Measurements from ENCODE around the gene CBL. TPM values are rescaled to one million over a fixed set of nuclear protein-coding genes. Genes with fewer than 3 reads are reported as not detected.

The CBL gene
- total RNA-seq, 2 experiments from 2014 or later, result 19.2 to 59.1 TPM

DNA sequence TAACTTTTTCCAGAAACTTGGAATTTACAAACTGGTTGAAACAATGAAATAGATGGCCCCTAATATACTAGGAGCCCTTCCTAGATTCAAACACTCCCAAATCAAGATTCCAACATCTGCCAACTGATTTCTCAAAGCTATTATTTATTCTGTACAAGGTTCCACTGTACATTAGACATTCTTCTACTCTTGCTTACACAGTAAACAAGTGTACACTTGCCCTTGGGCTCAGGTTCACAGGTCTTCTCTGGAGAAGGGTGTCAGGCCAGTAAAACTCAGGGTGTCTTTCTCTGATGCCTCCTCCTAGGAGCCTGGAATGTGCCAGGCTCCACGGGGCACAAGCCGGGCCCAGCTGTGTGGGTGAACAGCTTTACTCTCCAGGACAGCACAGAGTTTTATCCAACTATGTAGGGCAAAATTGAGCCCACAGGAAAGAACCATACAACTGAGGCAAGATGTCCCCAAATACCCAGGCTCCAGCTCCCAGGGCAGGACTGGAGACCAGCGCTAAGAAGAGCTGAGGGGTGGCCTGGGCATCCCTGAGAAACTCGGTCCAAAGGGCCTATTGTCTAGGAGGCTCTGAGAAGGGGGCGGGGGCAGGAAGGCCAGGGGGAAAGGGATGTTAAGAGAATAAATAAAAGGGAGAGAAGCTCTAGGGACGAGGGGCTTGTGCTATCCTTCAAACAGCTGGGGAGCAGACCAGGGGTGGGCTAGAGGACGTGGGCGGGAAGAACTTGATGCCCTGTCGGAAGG is 149.1 kb downstream of the CBL start:
- TF ChIP-seq, protein P1, sequence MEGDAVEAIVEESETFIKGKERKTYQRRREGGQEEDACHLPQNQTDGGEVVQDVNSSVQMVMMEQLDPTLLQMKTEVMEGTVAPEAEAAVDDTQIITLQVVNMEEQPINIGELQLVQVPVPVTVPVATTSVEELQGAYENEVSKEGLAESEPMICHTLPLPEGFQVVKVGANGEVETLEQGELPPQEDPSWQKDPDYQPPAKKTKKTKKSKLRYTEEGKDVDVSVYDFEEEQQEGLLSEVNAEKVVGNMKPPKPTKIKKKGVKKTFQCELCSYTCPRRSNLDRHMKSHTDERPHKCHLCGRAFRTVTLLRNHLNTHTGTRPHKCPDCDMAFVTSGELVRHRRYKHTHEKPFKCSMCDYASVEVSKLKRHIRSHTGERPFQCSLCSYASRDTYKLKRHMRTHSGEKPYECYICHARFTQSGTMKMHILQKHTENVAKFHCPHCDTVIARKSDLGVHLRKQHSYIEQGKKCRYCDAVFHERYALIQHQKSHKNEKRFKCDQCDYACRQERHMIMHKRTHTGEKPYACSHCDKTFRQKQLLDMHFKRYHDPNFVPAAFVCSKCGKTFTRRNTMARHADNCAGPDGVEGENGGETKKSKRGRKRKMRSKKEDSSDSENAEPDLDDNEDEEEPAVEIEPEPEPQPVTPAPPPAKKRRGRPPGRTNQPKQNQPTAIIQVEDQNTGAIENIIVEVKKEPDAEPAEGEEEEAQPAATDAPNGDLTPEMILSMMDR (conservative IDR thresholded peaks at IDR 0.05; ENCODE audit: low read length), result no peak
- TF ChIP-seq EZH2phosphoT487 (IDR thresholded peaks at IDR 0.05; ENCODE audit: borderline replicate concordance, low read depth, low read length), result no peak
- no peak for DNase-seq (ENCODE audit: low spot score)
- H3K9me2 ChIP-seq (ENCODE audit: insufficient read depth, low read length), result no peaks in the 10 kb centered on the region
- H3K4me2 ChIP-seq (ENCODE audit: low read length), result no peak overlapping the region
- H3K27ac ChIP-seq (ENCODE audit: low read depth, low read length, poor library complexity, severe bottlenecking), result no peak overlapping the region
- H3K79me2 ChIP-seq (ENCODE audit: insufficient read depth, low read depth, low read length), result no peaks in the 10 kb centered on the region
- H4K20me1 ChIP-seq (ENCODE audit: insufficient read depth, low read length), result no peaks in the 10 kb centered on the region
- H3K4me3 ChIP-seq (ENCODE audit: low read depth, low read length, poor library complexity, severe bottlenecking), result no peak overlapping the region
- H3K9me3 ChIP-seq (ENCODE audit: low read length), result no peaks in the 10 kb centered on the region
- intact Hi-C loops (cut with micrococcal nuclease; ENCODE audit: unreplicated experiment), result no loop called here
- H3K4me1 ChIP-seq (ENCODE audit: insufficient read depth, low read length, poor library complexity, severe bottlenecking), result peaks cover 40% of the 10 kb centered on the region
- BruUV-seq (replicated peaks), result no TSS peak
- no peak overlapping the region for H2AFZ ChIP-seq (ENCODE audit: low read length)
- CTCF ChIA-PET (ENCODE audit: unreplicated experiment), result interaction anchor here (1.1 to 1.3 kb wide), 2 partner anchors 14 to 28 kb away, joined by 3 to 4 read pairs; no protein-coding TSS in a partner anchor
- POLR2A ChIA-PET, result interaction anchor here (0.6 to 1.1 kb wide), 2 partner anchors 9 to 111 kb away, joined by 4 to 5 read pairs; no protein-coding TSS in a partner anchor
- peaks cover 52% of the 10 kb centered on the region for H3K36me3 ChIP-seq (ENCODE audit: insufficient read depth, low read length)

DNA sequence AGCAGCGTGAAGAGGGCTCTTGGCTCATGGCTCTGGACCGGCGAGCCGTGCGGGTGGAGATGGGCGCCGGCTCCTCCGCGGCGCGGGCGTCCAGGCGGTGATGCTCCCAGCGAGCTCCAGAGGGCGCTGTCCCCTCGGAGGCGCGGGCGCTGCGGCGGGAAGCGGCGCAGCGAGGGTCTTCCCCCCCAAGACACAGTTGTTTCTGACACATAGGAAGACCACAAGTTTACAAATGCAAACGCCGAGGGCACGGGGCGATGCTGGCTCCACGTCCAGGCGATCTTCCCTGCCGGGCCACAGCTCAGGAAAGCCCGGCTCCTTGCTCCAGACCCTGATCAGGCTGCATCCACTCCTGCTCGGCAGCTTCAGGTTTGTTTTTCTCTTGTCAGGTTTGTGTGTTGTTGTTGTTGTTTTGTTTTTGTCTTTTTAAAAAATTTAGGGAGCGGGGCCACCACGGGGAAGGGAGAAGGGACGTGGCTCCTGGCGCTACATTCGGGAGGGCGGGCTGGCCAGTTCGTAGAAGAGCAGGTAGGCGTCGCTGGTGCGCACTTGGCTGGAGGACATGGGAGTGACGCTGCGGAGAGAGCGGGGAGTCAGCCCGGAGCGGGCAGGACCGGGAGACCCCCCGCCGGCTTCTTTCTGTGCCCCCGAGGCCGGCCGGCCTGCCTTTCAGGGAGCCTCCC is 150.4 kb downstream of the CBL start:
- no peaks in the 10 kb centered on the region for H3K9me3 ChIP-seq (ENCODE audit: low read length)
- H3K27ac ChIP-seq (ENCODE audit: low read depth, low read length, poor library complexity, severe bottlenecking), result peak overlapping the region; percentile 16
- BruUV-seq (replicated peaks), result TSS peak; percentile 60
- DNase-seq (ENCODE audit: low spot score), result peak; percentile 66
- intact Hi-C loops (cut with micrococcal nuclease; ENCODE audit: unreplicated experiment), result loop anchor here (1.0 kb wide), 2 partner anchors 18 to 118 kb away; no protein-coding TSS in a partner anchor
- ChIA-PET CTCF (ENCODE audit: unreplicated experiment) (interaction anchor here (0.6 to 1.3 kb wide), 5 partner anchors 13 to 27 kb away, joined by 3 to 5 read pairs (median 4); no protein-coding TSS in a partner anchor), POLR2A (no interaction called here)
- H3K4me3 ChIP-seq (ENCODE audit: low read depth, low read length, poor library complexity, severe bottlenecking), result peak overlapping the region; percentile 27
- peaks cover 52% of the 10 kb centered on the region for H3K36me3 ChIP-seq (ENCODE audit: insufficient read depth, low read length)
- no peaks in the 10 kb centered on the region for H4K20me1 ChIP-seq (ENCODE audit: insufficient read depth, low read length)
- H3K79me2 ChIP-seq (ENCODE audit: insufficient read depth, low read depth, low read length), result peaks cover 9% of the 10 kb centered on the region
- no peaks in the 10 kb centered on the region for H3K9me2 ChIP-seq (ENCODE audit: insufficient read depth, low read length)
- peak overlapping the region; percentile 56; the same call in 1 of the 2 replicates for H2AFZ ChIP-seq (ENCODE audit: low read length)
- peaks cover 52% of the 10 kb centered on the region for H3K4me1 ChIP-seq (ENCODE audit: insufficient read depth, low read length, poor library complexity, severe bottlenecking)
- no peak for TF ChIP-seq EZH2phosphoT487 (IDR thresholded peaks at IDR 0.05; ENCODE audit: borderline replicate concordance, low read depth, low read length)
- TF ChIP-seq, protein P1 (conservative IDR thresholded peaks at IDR 0.05; ENCODE audit: low read length), result peak; percentile 98
- peak overlapping the region; percentile 64 for H3K4me2 ChIP-seq (ENCODE audit: low read length)
